HG03175 (cell line): ENCODE measurements around the gene NEGR1.

Experiments
- ATAC-seq: cut with Tn5 transposase; IDR thresholded peaks from one replicate; pipeline ENCODE4 v1.9.1; 2021; ENCODE audit warnings: mild to moderate bottlenecking, moderate library complexity; ENCODE audit not compliant: unreplicated experiment

NEGR1 gene

DNA sequence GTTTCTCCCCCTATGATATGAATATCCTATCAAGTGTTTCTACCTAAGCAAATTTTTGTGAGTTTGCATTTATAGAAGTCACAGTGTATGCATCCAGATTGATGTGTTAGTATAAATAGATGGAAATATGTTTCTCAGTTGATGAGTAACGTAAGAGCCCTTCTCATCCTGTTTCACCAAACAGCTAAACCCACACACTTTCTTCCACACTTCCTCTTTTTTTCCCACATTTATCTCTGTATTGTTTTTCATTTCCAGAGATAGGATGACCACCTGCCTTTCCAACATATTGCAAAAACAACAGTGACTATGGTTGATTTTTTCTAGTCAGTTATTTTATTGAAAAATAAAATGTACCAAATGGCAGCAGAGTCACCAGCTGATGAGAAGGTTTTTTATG is 490.1 kb downstream of the NEGR1 start:
- ATAC-seq, result no peak

DNA sequence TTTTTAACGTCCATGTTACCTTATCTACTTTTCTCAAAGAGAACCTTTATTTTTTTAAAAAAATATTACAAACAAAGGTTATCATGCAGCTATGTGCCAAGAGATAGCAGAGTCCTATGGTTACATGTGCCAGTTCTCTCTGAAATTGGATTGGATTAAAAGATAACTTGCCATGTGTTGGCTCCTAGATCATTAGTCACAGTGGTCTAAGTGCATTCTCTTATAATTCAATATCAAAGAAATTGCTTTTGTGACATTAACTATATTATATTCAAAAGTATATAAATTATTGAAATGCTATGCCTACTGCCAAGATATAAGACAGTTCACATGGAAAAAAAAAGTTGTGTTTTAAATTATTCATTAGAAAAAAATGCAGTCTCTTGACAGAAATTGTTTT is 494.2 kb downstream of the NEGR1 start:
- no peak for ATAC-seq

DNA sequence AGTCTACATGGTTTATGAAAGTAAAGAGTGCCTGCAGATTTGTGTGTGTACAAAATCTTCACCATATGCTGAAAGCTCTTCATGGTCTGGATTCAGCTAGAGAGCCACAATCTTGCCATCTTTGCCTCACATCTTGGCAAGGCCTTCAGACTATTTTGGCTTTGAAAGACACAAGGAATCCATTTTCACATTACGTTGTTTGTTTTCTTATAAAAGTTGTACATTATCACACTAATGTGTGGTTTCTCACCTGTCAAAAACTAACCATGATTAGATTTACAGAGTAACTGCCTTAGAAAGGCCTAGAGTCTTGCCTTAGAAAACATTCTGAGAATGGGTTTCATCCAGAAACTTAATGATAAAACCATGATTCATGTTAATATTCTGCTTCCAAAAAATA is 494.6 kb downstream of the NEGR1 start:
- no peak for ATAC-seq

GRCh38 chr1:71786218-71786617 is 496.1 kb downstream of the NEGR1 start:
- ATAC-seq, result no peak

DNA sequence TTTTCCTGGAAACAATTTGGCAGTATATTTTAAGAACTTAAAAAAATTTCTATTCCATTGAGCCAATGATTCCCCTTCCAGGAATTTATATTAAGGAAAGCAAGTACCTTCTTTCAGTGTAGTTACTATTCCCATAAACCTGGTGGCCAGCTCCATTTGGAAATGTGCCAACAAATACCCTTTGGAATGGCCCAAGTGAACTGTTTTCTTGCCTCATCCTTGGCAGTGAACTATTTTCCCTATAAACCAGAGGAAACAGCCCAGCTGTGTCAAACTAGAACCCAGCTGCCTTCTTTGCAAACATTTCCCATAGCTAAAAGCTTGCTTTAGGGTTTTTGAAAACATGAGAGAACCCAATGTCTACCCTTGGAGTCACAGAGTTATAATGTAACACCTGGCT is 496.9 kb downstream of the NEGR1 start:
- no peak for ATAC-seq

DNA sequence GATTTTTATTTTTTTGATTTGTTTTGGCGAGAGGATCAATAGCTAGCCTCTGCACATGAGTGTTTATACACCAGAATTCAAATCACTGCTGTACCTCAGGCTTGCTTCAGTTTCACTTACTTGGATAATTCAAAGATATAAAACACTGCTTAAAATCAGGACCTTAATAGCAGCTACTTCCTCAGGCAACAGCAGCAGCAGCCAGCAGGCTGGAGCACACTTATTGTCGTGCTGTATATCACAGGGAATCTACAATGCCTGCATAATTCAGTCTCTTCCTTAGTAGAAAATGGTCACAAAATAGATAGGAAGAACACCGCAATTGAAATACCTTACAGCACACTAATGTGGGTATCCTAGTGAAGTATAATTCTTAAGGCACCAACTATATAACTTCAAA is 497.3 kb downstream of the NEGR1 start:
- ATAC-seq, result no peak

- ATAC-seq, result no peak
Measured at GRCh38 chr1:71784241-71784640, 498.1 kb downstream of the NEGR1 start.

DNA sequence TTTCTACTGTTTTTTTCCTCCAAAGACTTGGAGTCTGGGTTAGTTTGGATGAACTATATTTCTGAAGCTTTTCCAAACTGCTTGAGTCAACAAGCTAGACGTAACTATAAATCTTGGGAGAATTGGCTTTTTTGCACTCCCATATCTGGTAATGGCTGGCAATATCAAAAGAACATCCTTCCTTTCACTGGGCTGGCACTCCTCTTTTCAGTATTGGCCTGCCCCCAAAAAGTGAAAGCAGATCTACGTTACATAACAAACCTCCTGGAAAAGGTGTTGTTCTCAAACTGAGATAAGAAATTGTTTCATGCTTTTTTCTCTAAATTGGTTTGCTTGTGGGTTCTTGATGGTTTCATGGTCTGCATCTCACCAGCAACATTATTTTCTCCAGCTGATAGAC is 499.3 kb downstream of the NEGR1 start:
- no peak for ATAC-seq

DNA sequence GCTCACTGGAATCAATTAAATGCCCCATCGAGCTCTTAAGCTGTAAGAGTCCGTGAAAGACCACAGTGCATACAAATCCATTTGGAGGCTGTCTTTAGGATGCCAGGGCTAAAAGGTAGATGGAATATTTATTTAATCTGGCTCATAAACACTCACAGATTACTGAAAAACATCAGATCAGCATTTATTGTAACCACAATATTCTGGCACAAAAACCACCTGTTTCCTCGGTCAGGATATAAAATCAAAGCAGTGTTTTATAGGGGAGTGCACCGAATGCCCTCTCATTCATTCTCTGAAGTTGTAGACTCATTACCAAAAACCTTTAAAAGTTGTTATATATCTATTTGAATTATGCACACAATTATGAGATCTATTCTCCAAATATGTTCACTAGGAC is 500.9 kb downstream of the NEGR1 start:
- ATAC-seq, result no peak

- ATAC-seq, result peak; percentile 63
Measured at GRCh38 chr1:71780681-71781080, 501.7 kb downstream of the NEGR1 start.

DNA sequence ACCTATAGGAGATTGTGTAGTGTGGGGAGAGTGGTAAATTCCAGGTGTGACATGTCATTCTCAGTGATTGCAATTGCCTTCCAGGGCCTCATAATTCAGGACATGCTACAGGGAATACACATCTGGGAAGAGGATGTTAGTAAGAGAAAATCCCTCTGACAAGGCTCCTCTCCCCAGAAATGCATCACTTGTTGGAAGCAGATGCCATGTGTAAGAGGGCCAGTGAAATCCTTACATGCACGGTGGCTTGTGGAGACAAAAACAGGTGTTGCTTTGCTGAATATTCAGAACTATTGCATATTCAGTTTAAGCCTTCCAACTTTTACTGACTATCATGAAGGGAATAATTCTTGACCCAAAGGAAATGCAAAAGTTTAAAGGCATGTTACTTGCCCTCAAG is 503.4 kb downstream of the NEGR1 start:
- ATAC-seq, result no peak

GRCh38 chr1:71777094-71777493 is 505.2 kb downstream of the NEGR1 start:
- ATAC-seq, result no peak

DNA sequence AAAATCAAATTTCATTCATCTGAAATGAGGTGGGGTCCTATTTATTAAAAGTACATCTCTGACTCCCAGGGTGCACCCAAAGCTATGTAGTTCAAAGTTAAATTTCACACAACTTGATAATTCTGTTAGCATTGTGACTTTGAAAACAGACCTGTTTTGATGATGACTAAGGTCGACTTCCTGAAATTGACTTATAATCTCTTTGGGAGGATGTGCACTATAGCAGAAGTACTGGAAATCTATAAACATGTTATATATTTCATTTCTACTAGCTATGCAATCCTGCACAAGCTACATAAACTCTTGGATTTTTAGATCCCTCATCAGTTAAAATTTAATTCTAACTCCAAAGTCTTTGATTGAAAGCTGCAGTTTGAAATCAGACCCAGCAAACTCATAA is 507.6 kb downstream of the NEGR1 start:
- no peak for ATAC-seq

DNA sequence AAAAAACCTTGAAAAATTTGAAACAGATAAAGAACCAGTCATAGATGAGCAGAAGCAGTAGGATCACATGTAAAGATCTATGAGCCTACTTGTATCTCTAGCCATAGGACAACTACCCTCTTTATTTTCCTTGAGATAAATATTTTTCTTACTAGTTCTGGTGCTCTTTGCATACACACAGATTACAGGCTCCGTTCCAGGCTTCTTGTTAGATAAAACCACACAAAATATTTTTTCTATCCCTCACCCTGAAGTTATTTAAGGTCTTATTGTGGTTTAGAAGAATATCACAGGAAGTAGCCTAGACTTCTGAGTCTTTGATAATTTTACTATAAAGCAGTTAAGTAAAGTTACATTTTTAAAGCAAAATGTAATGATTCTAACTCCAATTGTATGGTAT is 512.2 kb downstream of the NEGR1 start:
- ATAC-seq, result no peak

DNA sequence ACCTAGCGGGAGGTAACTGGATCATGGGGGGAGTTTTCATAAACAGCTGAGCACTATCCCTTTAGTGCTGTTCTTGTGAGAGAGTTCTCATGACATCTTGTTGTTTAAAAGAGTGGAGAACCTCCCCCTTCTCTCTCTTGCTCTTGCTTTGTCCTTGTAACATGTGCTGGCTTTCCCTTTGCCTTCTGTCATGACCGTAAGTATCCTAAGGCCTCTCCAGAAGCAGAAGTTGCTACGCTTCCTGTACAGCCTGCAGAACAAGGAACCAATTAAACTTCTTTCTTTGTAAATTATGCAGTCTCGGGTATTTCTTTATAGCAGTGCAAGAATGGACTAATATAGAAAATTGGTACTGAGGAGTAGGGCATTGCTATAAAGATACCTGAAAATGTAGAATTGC is 515.6 kb downstream of the NEGR1 start:
- ATAC-seq, result no peak

- ATAC-seq, result no peak
Measured at GRCh38 chr1:71762514-71763255, 519.7 kb downstream of the NEGR1 start.

- ATAC-seq, result no peak
Measured at GRCh38 chr1:71755441-71755840, 526.9 kb downstream of the NEGR1 start.

DNA sequence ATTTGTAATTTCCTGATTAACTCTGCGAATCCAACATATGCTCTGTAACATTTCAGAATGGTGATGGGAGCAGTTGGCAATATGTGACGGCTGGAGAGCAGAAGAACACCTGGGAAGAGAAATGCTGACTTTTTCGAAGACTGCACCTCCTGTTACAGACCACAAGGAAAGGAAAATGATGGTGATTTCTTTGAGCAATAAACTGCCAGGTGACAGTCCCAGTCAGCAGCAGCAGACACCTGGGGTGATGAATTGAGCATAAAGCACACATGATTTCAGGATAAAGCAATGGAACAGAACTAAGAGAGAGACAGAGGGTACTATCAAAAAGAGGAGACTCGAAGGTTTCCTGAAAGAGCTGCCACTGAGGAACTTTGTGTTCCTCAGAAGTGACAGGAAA is 528.6 kb downstream of the NEGR1 start:
- ATAC-seq, result no peak

DNA sequence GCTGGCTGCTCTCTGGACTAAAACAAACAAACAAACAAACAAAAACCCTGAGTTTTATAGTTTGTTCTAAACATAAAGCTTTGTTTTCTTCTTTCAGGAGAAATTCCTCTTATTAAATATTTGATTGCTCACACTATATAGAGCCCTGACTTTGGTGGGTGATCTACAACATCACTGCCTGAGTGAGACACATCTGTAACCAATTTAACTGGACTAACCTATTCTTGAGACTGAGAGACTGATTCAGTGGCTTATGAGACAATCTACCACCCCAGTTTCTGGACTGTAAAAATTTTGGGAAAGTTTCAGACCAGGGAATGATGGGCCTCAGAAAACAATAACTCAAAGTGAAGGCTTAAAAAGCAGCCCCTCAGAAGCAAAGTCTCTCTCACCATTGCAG is 537.0 kb downstream of the NEGR1 start:
- no peak for ATAC-seq

DNA sequence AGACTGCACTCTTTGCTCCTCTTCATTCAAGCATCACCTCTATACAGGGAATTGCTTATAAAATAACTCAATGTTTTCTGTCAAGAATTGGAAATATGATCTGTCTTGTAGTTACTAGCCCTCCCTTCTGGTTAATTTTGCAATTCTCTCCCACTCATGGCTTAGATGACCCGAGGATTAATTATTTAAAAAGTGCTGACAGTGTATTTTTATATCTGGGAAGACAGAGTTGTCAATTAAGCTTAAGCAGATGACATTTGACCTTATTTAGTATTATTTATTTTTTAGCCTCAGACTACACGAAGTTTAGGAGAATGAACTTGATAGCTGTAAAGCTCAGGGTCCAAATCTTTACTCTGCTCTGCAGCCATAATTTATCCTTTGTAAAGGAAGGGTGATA is 538.5 kb downstream of the NEGR1 start:
- no peak for ATAC-seq

GRCh38 chr1:71738910-71739309 is 543.4 kb downstream of the NEGR1 start:
- ATAC-seq, result no peak

GRCh38 chr1:71738256-71738655 is 544.1 kb downstream of the NEGR1 start:
- no peak for ATAC-seq

GRCh38 chr1:71737768-71738167 is 544.6 kb downstream of the NEGR1 start:
- ATAC-seq, result no peak
